ENCODE measurements around the gene HAUS7.

- no peak for TF ChIP-seq EZH2phosphoT487 (IDR thresholded peaks at IDR 0.05; ENCODE audit: insufficient read depth, low read depth)
- no peak for TF ChIP-seq EZH2 (IDR thresholded peaks at IDR 0.05; ENCODE audit: insufficient read depth, poor library complexity, severe bottlenecking)
These were observed 4.3 kb upstream of the HAUS7 start for GRCh38 chrX:153474718-153475117.
